ENCODE results near the gene NOXRED1. TPM values are rescaled to one million over a fixed set of nuclear protein-coding genes. Genes with fewer than 3 reads are reported as not detected.

Gene NOXRED1, protein sequence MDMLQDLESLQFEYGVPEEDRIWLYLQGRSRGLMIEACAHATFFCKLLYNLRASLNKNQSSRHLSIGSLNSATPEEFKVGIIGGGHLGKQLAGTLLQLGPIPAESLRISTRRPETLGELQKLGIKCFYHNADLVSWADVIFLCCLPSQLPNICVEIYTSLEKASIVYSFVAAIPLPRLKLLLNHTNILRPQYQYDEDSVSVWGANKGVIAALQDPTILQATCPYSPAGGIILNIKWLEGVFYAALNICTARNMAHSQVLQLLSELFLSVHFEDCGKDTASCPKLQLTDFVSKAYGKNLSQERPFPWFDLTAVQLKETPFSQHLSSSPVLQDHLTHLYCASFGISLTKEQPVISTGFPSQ
- polyA plus RNA-seq, result 0.19 and 0.68 TPM in 2 replicates
- 0.49 and 0.81 TPM in 2 replicates for polyA minus RNA-seq

DNA sequence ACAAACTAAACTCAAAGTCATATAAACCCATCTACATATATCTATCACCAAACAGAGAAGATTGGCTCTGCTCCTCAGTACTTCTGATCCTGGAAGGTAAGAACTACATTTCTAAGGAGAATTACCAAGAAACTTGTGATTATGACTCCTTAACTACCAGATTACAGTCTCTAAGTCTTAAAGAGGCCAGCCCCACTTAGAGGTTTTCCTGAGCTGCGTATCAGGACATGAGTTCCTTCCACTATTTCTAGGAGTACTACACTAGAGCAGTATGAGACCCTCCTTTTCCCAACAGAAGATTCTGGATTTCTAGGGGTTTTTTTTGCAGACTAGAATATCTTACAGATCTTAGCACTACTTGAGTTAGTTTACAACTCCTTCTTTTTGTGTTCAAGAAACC, at the start of gene NOXRED1:
Gene NOXRED1, minus strand, starts transcription at position 101 of the 400 bp plus-strand sequence. CDS start 634 bp downstream, outside the sequence.
- no peaks in the 10 kb centered on the region for H4K20me1 ChIP-seq (ENCODE audit: insufficient read depth)
- no peaks in the 10 kb centered on the region for H3K79me2 ChIP-seq (replicated peaks; ENCODE audit: insufficient read depth, low read length)
- H3K4me2 ChIP-seq (ENCODE audit: low read length), result no peak within 1 kb of the TSS
- H3K9me2 ChIP-seq (ENCODE audit: insufficient read depth, low read length), result no peaks in the 10 kb centered on the region
- H2AFZ ChIP-seq (ENCODE audit: low read depth, low read length), result no peak within 1 kb of the TSS
- TF ChIP-seq, protein P1, sequence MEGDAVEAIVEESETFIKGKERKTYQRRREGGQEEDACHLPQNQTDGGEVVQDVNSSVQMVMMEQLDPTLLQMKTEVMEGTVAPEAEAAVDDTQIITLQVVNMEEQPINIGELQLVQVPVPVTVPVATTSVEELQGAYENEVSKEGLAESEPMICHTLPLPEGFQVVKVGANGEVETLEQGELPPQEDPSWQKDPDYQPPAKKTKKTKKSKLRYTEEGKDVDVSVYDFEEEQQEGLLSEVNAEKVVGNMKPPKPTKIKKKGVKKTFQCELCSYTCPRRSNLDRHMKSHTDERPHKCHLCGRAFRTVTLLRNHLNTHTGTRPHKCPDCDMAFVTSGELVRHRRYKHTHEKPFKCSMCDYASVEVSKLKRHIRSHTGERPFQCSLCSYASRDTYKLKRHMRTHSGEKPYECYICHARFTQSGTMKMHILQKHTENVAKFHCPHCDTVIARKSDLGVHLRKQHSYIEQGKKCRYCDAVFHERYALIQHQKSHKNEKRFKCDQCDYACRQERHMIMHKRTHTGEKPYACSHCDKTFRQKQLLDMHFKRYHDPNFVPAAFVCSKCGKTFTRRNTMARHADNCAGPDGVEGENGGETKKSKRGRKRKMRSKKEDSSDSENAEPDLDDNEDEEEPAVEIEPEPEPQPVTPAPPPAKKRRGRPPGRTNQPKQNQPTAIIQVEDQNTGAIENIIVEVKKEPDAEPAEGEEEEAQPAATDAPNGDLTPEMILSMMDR (IDR thresholded peaks at IDR 0.05; ENCODE audit: poor library complexity, severe bottlenecking), result no peak
- H3K4me3 ChIP-seq (ENCODE audit: low read length), result no peak within 1 kb of the TSS
- H3K27me3 ChIP-seq (ENCODE audit: insufficient read depth, low read depth, low read length), result no peaks in the 10 kb centered on the region
- H3K9ac ChIP-seq (ENCODE audit: low read length), result no peak within 1 kb of the TSS
- no peaks in the 10 kb centered on the region for H3F3A ChIP-seq (ENCODE audit: insufficient read depth, low read length, poor library complexity, severe bottlenecking)
- H3K9me3 ChIP-seq (ENCODE audit: low read length), result no peaks in the 10 kb centered on the region
- H3K36me3 ChIP-seq (ENCODE audit: insufficient read depth, low read length), result peaks cover 15% of the 10 kb centered on the region
- H3K27ac ChIP-seq (ENCODE audit: low read length), result no peak within 1 kb of the TSS

DNA sequence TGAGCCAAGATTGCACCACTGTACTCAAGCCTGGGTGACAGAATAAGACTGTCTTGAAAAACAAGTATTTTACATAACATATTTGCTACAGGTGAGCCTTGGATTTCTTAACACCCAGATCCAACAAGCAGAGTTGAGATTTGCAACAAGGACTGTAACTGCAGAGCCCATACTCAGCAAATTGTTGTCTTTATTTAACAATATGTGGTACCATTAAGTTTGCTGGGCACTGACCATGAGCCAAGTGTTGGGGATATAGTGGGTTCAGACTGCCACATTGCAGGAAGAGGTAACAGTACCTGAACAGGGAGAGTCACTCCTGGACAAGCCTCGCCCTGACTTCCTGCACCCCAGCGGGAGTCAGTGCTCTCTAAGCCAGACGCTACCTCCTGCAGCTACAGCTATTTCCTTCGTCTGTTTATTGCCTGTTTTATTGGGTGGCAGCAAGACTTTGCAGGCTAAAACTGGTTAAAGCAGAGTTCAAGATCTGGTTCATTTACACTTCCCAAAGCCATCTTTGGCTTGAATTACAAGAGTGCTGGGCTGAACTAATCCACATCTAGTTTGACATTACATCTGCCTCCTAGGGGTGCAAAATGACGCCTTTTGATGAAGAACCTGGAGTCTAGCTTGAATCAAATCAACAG, 47.0 kb upstream of the NOXRED1 start:
- no peaks in the 10 kb centered on the region for H3K9me3 ChIP-seq (ENCODE audit: low read length)
- H3K36me3 ChIP-seq (ENCODE audit: insufficient read depth, low read length), result peaks cover 3% of the 10 kb centered on the region
- no peak overlapping the region for H3K27ac ChIP-seq (ENCODE audit: low read length)
- no peaks in the 10 kb centered on the region for H3K79me2 ChIP-seq (replicated peaks; ENCODE audit: insufficient read depth, low read length)
- no peaks in the 10 kb centered on the region for H4K20me1 ChIP-seq (ENCODE audit: insufficient read depth)
- H2AFZ ChIP-seq (ENCODE audit: low read depth, low read length), result no peak overlapping the region
- H3K27me3 ChIP-seq (ENCODE audit: insufficient read depth, low read depth, low read length), result no peaks in the 10 kb centered on the region
- no peaks in the 10 kb centered on the region for H3K9me2 ChIP-seq (ENCODE audit: insufficient read depth, low read length)
- H3K4me2 ChIP-seq (ENCODE audit: low read length), result no peak overlapping the region
- no peaks in the 10 kb centered on the region for H3F3A ChIP-seq (ENCODE audit: insufficient read depth, low read length, poor library complexity, severe bottlenecking)
- no peak overlapping the region for H3K4me3 ChIP-seq (ENCODE audit: low read length)
- H3K9ac ChIP-seq (ENCODE audit: low read length), result no peak overlapping the region
- TF ChIP-seq SMC3 (conservative IDR thresholded peaks at IDR 0.05; ENCODE audit: poor library complexity), result no peak
- no peak for TF ChIP-seq POLR2AphosphoS5 (IDR thresholded peaks at IDR 0.05)
- TF ChIP-seq, protein P1 (IDR thresholded peaks at IDR 0.05; ENCODE audit: poor library complexity, severe bottlenecking), result no peak
- no peak for TF ChIP-seq MXI1 (conservative IDR thresholded peaks at IDR 0.05; ENCODE audit: poor library complexity, severe bottlenecking)
- no peak for TF ChIP-seq EZH2 (IDR thresholded peaks at IDR 0.05; ENCODE audit: borderline replicate concordance, insufficient read depth, low read length, poor library complexity, severe bottlenecking)
- no peak for TF ChIP-seq TAF1 (IDR thresholded peaks at IDR 0.05; ENCODE audit: low read depth)
- TF ChIP-seq, protein P2, sequence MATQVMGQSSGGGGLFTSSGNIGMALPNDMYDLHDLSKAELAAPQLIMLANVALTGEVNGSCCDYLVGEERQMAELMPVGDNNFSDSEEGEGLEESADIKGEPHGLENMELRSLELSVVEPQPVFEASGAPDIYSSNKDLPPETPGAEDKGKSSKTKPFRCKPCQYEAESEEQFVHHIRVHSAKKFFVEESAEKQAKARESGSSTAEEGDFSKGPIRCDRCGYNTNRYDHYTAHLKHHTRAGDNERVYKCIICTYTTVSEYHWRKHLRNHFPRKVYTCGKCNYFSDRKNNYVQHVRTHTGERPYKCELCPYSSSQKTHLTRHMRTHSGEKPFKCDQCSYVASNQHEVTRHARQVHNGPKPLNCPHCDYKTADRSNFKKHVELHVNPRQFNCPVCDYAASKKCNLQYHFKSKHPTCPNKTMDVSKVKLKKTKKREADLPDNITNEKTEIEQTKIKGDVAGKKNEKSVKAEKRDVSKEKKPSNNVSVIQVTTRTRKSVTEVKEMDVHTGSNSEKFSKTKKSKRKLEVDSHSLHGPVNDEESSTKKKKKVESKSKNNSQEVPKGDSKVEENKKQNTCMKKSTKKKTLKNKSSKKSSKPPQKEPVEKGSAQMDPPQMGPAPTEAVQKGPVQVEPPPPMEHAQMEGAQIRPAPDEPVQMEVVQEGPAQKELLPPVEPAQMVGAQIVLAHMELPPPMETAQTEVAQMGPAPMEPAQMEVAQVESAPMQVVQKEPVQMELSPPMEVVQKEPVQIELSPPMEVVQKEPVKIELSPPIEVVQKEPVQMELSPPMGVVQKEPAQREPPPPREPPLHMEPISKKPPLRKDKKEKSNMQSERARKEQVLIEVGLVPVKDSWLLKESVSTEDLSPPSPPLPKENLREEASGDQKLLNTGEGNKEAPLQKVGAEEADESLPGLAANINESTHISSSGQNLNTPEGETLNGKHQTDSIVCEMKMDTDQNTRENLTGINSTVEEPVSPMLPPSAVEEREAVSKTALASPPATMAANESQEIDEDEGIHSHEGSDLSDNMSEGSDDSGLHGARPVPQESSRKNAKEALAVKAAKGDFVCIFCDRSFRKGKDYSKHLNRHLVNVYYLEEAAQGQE (IDR thresholded peaks at IDR 0.05; ENCODE audit: borderline replicate concordance), result no peak
- TF ChIP-seq RAD21 (conservative IDR thresholded peaks at IDR 0.05), result no peak
- TF ChIP-seq EP300 (conservative IDR thresholded peaks at IDR 0.05; ENCODE audit: poor library complexity, severe bottlenecking), result no peak

Data from neural cell (in vitro differentiated cells).